Breast epithelium (tissue), 4 donors: Measurements from ENCODE around the gene TAF5L. TPM values are rescaled to one million over a fixed set of nuclear protein-coding genes. Genes with fewer than 3 reads are reported as not detected.

Experiments
- DNase-seq, 2 donors: peaks; one replicate each; pipeline ENCODE4 v3.0.0-alpha.2; 2019; ENCODE audit warnings: low spot score in 2 of 2
- H3K27ac ChIP-seq, 2 donors: fragments of 200-600 bp; sonication (generic) in 1 of 2; one replicate each; pipeline ENCODE4 v1.5.1; 2016 to 2019; ENCODE audit warnings: mild to moderate bottlenecking in 1 of 2
- H3K27me3 ChIP-seq, 2 donors: fragments of 200-600 bp; sonication (generic) in 1 of 2; one replicate each; pipeline versions ENCODE4 v1.5.1 to v1.6.0; 2017 to 2019; ENCODE audit warnings: control low read depth in 1 of 2, mild to moderate bottlenecking in 1 of 2
- H3K36me3 ChIP-seq: fragments of 200-600 bp; one replicate; pipeline ENCODE4 v1.5.1; 2019
- H3K4me1 ChIP-seq, 2 donors: fragments of 200-600 bp; sonication (generic); one replicate each; pipeline ENCODE4 v1.5.1; 2016 to 2019; ENCODE audit warnings: control low read depth in 1 of 2
- H3K4me3 ChIP-seq, 3 donors: fragments of 200-600 bp; sonication (generic); 1 replicate in 2 of 3; 2 replicates in 1 of 3; pipeline ENCODE4 v1.5.1; 2016 to 2019; ENCODE audit warnings: mild to moderate bottlenecking in 3 of 3, moderate library complexity in 2 of 3
- H3K9me3 ChIP-seq, 2 donors: fragments of 200-600 bp; sonication (generic) in 1 of 2; one replicate each; pipeline ENCODE4 v1.5.1; 2016 to 2019; ENCODE audit warnings: control low read depth in 1 of 2
- CTCF ChIP-seq, 3 donors: fragments of 450-650 bp; IDR thresholded peaks; one replicate each; pipeline ENCODE4 v1.5.1; 2016 to 2017; ENCODE audit warnings: antibody characterized with exemption in 3 of 3, mild to moderate bottlenecking in 3 of 3, moderate library complexity in 3 of 3
- POLR2A ChIP-seq: fragments of 450-650 bp; IDR thresholded peaks from one replicate; pipeline ENCODE4 v1.6.1; 2016; ENCODE audit warnings: antibody characterized with exemption, mild to moderate bottlenecking, moderate library complexity
- POLR2AphosphoS5 ChIP-seq, 3 donors: sonication (generic); formaldehyde crosslinking; IDR thresholded peaks; one replicate each; pipeline ENCODE4 v1.6.1; 2017; ENCODE audit warnings: antibody characterized with exemption in 3 of 3
- intact Hi-C: fragments of 100-400 bp; cut with DNase I; formaldehyde crosslinking; loops from one replicate; pipeline ENCODE4 v1.15.1; 2023; ENCODE audit warnings: low total_unique reads
- total RNA-seq, 3 donors: library from RNA; depleted of rRNA; stranded (reverse); fragments of >200 nt; gene quantifications; one replicate each; pipeline ENCODE4 v1.1.0, GENCODE V29; 2016

Gene TAF5L
- total RNA-seq, 3 donors from 2014 or later, result 15.4 to 18.3 (median 16.3) TPM

DNA sequence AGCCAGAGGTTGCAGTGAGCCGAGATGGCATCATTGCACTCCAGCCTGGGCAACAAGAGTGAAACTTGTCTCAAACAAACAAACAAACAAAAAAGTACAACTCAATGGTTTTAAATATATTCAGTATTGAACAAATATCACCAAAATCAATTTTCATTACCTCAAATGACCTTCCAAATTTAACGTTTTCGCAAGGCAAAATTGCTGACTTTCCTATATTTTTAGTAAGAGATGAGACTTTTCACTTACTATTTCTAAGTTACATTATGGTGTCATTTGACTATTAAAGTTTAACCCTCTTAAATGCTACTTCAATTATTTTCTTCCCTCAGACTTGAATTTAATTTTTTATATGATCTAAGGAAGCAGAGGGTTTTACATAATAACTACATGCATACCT is 44.4 kb downstream of the TAF5L start:
- H3K9me3 ChIP-seq, result no peaks in the 10 kb centered on the region
- no peak for DNase-seq
- no peaks in the 10 kb centered on the region for H3K36me3 ChIP-seq
- peaks cover 0 to 6% of the 10 kb centered on the region in 2 donors for H3K4me1 ChIP-seq
- no peak overlapping the region for H3K4me3 ChIP-seq
- H3K27me3 ChIP-seq, result no peaks in the 10 kb centered on the region
- no peak overlapping the region for H3K27ac ChIP-seq
- no peak for TF ChIP-seq POLR2A
- no peak for TF ChIP-seq POLR2AphosphoS5 (IDR thresholded peaks at IDR 0.05)
- TF ChIP-seq CTCF (IDR thresholded peaks at IDR 0.05), result no peak
- intact Hi-C loops, result no loop called here

- Histone ChIP-seq H3K9me3 (no peaks in the 10 kb centered on the region), H3K27ac (peak overlapping the region; percentile 56 to 67), H3K4me3 (peak overlapping the region in 2 of 3 donors; percentile 25 to 44), H3K4me1 (peaks cover 0 to 6% of the 10 kb centered on the region in 2 donors), H3K27me3 (no peaks in the 10 kb centered on the region), H3K36me3 (no peaks in the 10 kb centered on the region)
- intact Hi-C loops, result no loop called here
- DNase-seq, result peak in 1 of 2 donors; percentile 32
- TF ChIP-seq POLR2AphosphoS5 (IDR thresholded peaks at IDR 0.05), result no peak
- TF ChIP-seq CTCF (IDR thresholded peaks at IDR 0.05), result no peak
- TF ChIP-seq POLR2A, result no peak
Measured at GRCh38 chr1:229579059-229579673, 46.8 kb downstream of the TAF5L start.

DNA sequence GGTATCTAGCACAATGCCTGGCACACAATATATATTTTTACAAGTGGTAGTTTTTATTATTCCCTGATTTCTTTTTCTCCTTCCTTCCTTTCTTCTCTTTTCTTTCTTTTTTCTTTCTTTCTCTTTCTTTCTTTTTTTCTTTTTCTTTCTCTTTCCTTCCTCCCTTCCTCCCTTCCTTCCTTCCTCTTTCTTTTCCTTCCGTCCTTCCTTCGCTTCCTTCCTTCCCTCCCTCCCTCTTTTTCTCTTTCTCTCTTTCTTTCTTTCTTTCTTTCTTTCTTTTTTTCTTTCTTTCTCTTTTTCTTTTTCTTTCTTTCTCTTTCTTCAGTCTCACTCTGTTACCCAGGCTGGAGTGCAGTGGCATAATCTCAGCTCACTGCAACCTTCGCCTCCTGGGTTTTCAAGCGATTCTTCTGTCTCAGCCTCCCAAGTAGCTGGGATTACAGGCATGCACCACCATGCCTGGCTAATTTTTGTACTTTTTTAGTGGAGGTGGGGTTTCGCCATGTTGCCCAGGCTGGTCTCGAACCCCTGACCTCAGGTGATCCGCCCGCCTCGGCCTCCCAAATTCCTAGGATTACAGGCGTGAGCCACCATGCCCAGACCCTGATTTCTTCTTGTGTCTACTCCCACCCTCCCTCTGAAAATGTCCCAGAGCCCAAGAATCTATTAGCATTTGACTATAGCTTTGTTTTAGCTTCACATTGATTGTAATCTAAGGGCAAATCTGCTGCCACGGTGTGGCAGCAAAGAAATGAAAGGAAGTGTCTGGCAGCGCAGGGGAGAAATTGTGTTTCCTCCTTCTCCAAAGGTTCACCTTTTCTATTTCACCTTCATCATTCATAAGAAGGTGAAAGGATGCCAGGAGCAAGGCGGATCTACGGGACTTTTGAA is 47.5 kb downstream of the TAF5L start:
- H3K4me1 ChIP-seq, result peaks cover 0 to 6% of the 10 kb centered on the region in 2 donors
- TF ChIP-seq POLR2AphosphoS5 (IDR thresholded peaks at IDR 0.05) (no peak), POLR2A (no peak)
- H3K4me3 ChIP-seq, result peak overlapping the region in 2 of 3 donors; percentile 25 to 44
- no peaks in the 10 kb centered on the region for H3K9me3 ChIP-seq
- H3K27ac ChIP-seq, result peak overlapping the region; percentile 26 to 56
- no peak for DNase-seq
- no peaks in the 10 kb centered on the region for H3K36me3 ChIP-seq
- intact Hi-C loops, result no loop called here
- H3K27me3 ChIP-seq, result no peaks in the 10 kb centered on the region

GRCh38 chr1:229574679-229575442 is 51.1 kb downstream of the TAF5L start:
- intact Hi-C loops, result no loop called here
- Histone ChIP-seq H3K4me1 (peaks cover 0 to 6% of the 10 kb centered on the region in 2 donors), H3K4me3 (no peak overlapping the region), H3K27ac (no peak overlapping the region), H3K9me3 (no peaks in the 10 kb centered on the region), H3K27me3 (no peaks in the 10 kb centered on the region), H3K36me3 (no peaks in the 10 kb centered on the region)
- no peak for TF ChIP-seq POLR2AphosphoS5 (IDR thresholded peaks at IDR 0.05)
- no peak for TF ChIP-seq POLR2A
- TF ChIP-seq CTCF (IDR thresholded peaks at IDR 0.05), result no peak
- no peak for DNase-seq

DNA sequence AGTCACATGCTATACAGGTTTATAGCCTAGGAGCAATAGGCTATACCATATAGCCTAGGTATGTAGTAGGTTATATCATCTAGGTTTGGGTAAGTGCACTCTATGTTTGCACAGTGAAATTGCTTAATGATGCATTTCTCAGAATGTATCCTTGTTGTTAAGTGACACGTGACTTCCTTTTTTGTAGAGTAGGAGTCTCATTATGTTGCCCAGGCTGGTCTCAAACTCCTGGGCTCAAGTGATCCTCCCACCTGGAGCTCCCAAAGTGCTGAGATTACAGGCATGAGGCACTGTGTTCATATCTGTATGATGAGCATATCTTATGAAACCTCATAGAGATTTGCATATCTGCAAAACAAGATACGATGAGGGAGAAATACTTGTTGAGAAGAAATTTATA is 53.6 kb downstream of the TAF5L start:
- H3K27ac ChIP-seq, result no peak overlapping the region
- TF ChIP-seq POLR2A, result no peak
- TF ChIP-seq POLR2AphosphoS5 (IDR thresholded peaks at IDR 0.05), result no peak
- TF ChIP-seq CTCF (IDR thresholded peaks at IDR 0.05), result no peak
- H3K4me3 ChIP-seq, result no peak overlapping the region
- no peaks in the 10 kb centered on the region for H3K4me1 ChIP-seq
- no peaks in the 10 kb centered on the region for H3K27me3 ChIP-seq
- no peaks in the 10 kb centered on the region for H3K9me3 ChIP-seq
- H3K36me3 ChIP-seq, result no peaks in the 10 kb centered on the region
- DNase-seq, result no peak
- intact Hi-C loops, result no loop called here
